NK-92 (cell line): Measurements from ENCODE around the gene ANKMY1.

Experiments used
- DNase-seq: peaks from one replicate; lab custom pipeline; 2025; ENCODE audit not compliant: unreplicated experiment; lab: John Stamatoyannopoulos, UW

The ANKMY1 gene

DNA sequence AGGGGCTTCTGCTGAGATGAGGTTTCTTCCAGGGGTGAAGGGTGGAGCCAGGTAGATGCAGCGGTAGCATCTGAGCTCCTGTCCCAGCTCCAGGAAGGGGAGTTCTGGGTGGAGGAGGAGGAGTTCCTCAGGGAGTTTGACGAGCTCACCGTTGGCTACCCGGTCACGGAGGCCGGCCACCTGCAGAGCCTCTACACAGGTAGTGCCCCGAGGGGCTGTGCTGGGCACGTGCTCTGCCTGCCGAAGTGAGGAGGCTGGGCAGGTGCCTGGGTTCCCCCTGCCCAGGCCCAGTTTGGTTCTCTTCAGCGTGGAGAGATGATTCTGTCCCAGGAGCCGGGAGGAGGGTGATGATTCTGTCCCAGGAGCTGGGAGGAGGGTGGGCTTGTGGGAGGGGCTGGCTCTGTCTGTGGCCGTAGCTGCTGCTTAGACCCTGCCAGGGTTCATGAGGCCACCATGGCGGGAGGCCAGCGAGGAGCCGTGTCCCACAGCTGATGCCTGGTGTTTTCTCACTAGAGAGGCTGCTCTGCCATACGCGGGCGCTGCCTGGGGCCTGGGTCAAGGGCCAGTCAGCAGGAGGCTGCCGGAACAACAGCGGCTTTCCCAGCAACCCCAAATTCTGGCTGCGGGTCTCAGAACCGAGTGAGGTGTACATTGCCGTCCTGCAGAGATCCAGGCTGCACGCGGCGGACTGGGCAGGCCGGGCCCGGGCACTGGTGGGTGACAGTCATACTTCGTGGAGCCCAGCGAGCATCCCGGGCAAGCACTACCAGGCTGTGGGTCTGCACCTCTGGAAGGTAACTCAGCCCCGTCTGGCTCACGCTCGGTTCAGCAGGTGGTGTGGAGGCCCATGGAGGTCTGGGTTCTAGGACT, 37.0 kb upstream of the ANKMY1 start:
- DNase-seq, result no peak

DNA sequence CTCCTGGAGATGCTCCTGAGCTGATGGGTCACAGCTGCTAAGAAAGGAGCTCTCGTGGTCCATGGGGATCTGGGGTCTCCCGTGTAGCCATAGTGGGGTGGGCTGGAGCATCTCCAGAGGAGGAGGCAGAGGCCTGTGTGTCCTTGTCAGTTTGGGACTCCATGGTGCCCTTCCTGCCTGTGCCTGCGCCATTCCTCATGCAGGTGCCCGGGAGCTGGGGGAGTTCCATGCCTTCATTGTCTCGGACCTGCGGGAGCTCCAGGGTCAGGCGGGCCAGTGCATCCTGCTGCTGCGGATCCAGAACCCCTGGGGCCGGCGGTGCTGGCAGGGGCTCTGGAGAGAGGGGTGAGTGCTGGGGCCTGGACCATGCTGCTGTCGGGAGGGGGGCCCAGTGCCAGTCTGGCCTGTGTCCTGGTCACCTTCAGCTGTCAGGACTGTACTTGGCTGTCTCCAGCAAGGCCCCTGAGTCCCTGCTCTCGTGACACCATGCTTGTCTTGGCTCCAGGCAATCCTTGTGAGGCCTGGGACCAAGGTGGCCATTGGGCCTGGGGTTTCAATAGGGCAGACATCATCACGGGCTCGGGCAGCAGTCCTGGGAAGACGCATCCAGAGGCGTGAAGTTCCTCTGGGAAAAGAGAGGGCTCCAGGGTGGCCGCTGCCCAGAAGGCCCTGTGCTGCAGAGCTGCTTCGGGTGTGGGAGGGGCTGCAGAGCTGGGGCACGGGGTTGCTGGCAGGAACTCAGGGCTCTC, 36.1 kb upstream of the ANKMY1 start:
- DNase-seq, result no peak

DNA sequence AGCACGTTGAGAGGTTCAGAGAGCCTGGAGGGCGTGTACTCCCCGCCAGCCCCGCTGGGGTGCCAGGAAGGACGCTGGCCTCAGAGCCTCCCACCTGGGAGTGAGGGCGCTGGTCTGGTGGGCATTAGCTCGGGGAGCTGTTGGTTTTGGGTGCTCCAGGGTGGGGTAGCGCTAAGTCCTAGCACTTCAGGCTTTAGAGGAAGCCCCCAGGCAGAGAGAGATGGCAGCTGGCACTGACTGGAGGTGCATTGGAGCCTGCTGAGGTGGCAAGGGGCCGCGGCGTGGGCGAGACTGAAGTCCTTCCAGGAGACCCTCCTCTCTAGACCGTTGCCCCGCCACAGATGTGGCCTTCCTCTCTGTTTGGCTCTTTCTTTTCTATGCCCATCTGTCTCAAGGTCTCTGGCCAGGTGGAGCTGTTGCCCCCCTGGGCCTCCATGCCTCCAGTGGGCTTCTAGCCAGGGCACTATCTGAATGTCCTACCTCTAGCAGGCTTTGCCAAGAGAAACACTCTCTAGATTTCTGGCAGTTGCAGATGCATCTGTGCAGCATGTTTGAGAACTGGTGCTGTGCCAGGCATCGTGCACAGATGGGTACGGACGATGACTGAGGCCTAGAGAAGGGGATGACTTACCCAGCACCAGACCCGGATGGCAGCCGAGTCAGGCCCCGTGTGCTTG, 35.4 kb upstream of the ANKMY1 start:
- no peak for DNase-seq

DNA sequence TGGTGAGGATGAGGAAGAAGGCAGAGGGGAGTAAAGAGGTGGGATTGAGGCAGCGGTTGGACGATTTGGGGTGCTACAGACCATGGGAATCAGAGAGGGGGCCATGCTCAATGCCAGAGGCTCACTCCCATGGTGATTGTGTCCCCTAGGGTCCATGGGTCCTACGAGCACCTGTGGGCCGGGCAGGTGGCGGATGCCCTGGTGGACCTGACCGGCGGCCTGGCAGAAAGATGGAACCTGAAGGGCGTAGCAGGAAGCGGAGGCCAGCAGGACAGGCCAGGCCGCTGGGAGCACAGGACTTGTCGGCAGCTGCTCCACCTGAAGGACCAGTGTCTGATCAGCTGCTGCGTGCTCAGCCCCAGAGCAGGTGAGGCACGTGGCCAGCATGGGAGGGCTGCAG, 34.0 kb upstream of the ANKMY1 start:
- no peak for DNase-seq

DNA sequence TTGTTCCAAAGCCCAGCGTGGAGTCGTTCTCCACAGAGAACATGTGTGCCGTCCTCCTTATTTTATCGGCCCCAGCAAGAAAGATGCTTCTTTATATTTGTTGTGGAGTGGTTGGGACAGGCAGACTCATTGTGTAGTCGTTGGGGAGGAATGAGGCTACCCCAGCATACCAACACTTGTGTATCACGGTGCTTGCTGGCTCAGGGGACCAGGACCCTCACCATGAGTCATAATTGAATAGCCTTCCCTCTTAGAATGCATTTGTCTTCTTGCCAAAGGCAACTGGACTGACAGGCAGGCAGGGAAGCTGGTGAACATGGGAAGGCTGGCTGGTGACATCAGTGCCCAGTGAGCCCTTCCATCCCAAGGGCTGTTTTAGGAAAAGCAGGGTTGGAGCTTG, 33.4 kb upstream of the ANKMY1 start:
- DNase-seq, result no peak

DNA sequence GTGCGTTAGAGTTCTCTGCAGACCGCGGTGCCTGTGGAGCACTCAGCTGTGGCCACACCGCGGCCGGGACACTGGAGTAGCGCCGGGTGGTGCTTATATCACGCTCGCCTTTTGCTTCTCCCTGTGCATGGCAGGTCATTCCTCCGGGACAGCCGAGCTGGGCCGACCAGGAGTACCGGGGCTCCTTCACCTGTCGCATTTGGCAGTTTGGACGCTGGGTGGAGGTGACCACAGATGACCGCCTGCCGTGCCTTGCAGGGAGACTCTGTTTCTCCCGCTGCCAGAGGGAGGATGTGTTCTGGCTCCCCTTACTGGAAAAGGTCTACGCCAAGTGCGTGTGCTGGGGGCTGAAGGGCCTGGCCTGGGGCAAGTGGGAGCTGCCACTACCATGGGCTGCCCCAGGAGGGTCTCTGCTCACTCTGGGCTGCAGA, 32.9 kb upstream of the ANKMY1 start:
- DNase-seq, result no peak

DNA sequence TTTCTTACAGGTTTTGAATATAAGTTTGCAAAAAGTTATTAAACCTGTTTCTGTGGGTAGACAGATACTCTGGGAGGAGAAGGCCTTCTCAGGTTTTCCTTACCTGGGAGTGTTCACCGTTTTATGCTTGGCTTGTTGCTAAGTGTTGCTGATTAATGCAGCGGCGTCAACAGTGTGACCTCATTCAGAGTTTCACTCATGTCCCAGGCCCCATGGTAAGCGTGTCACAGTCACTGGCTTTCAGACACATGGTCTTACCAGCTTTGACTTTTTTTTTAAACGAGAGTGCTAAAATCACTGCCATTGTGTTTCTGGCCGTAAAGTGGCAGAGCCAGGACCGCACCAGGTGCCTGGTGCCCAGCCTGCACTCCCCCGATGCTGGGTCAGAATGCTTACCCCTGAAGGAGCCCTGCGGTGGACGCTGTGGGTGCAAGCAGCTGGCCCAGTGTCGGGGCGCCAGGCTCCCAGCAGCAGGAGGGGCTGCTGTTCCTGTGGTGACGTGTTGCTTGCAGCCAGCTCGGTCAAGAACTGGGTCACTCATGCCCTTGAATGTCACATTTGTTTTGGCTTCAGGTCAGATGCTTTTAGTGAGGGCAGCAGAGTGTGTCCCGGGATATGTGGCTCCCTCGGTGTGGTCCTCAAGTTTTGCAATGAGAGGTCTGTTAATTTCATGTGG, 32.2 kb upstream of the ANKMY1 start:
- DNase-seq, result no peak

DNA sequence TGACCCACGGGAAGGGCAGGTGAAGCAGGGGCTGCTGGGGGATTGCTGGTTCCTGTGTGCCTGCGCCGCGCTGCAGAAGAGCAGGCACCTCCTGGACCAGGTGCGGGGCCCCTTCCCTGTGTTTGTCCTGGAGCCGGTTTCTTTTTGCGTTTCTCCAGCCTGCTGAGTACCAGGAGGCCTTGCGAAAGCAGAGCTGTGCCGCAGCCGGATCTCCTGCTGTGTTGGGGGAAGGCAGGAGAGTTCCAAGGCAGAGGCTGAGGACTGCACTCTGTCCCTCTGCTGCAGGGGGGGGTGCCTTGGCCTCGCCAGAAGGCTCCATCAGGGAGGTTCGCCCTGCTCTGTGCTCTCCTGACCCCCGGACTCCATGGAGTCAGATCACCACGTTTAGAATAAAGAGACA, 31.6 kb upstream of the ANKMY1 start:
- no peak for DNase-seq

DNA sequence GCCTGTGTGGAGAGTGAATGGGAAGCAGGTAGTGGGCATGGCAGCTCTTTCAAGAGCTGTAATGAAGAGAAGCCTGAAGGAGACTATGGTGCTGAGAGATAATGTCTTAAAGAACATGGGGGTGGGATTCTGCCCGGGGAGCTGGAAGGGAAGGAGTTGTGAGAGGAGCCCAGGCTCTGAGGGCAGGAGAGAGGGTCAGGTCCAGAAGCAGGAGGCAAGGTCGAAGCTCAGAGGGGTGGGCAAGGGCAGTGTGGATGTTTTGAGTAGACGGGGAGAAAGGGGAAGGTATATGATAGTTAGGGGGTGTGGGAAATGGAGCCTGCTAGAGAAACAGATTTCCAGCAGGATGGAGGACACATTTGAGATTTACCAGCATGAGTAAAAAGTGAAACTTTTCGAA, 30.9 kb upstream of the ANKMY1 start:
- no peak for DNase-seq

DNA sequence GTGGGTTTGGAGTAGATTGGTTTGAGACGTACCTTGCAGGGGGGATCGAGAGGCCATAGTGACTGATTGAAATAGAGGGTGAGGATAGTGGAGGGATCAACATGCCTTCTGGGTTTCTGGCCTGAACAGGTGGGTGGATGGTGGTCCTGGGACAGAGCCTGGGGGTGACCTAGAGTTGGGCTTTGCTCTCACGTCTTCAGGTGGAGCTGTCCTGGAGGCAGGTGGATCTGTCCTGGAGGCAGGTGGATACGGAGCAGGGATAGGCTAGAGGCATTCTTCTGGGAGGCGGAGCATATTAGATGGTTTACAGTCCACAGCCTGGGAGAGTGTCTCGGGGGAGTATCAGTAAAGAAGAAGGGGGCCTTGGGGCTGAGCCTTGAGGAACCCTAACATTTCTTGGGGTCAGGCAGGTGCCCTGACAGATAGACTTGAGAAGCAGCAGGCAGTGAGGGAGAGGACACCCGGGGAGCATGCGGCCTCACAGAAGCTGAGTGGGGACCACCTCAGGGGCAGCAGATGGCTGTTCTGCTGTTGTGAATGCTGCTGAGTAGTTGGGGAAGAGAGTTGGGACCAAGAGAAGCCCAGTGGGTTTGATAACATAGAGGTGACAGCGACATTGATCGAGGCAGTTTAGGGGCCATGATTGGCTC, 30.3 kb upstream of the ANKMY1 start:
- DNase-seq, result no peak

DNA sequence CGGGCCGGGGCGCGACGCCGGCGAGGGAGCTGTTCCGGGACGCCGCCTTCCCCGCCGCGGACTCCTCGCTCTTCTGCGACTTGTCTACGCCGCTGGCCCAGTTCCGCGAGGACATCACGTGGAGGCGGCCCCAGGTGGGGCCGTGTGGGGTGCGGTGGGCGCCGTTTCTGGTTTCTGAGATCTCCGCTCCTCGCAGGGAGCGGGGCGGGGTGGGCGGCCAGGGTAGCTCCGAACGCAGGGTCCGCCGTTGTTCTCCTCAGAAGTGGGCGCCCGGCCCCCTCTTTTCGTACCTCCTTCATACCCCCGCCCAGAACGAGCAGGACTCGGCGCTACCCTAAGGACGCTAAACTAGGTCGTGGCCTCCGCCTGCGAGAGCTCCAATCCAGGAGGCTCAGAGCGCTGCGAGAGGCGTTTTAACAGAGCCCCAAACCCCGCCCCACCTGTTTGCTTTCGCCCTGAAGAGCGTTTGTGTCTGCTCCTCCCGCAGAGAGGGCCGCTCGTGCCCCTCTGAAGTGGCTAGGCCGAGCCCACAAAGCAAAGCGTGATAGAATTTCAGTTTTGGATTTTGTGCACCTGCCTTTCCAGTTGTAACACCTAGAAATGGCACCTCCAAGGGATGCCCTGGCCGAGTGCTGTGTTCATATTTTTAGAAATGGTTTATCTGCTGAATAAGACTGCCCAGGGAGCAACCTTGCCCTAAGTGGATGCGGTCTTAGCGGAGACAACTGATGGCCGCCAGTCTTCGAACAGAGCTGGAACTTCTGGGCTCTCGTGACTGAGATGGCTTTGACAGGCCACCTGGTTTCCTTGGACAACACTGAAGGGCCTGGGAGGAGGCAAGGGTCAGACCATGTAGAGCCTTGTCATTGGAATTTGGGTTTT, 29.4 kb upstream of the ANKMY1 start:
- no peak for DNase-seq

DNA sequence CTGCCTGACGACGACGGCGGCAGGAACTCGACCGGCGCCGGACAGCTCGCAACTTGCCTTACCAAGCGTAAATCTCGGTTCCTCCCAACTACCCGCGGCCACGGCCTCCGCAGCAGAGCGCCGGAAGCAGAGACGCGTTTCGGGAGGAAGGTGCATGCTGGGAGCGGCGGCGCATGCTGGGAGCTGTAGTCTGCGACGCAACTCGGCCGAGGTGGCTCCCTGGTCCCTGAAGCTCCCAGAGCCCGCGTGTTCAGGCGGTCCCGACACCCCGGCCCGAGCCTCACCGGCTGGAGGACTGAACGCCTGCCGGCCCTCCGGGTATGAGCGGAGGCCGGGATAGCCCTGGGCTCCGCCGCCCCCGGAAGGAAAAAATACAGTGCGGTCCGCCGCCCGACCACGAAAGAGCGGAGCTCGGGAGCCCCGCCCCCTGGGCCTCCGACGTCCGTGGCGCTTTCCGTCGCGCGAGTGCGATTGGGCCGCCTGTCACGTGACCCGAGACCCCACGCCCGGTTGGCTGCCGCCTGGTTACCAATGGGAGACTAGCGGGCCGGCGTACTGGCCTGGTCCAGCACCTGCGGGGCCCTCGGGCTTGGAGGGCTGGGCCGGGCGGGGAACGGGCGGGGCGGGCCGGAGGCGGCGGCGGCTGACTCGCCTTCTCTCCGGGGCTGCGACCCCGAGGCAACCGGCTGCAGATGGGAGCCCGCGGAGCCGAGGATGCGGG, 28.6 kb upstream of the ANKMY1 start, which contains the start of gene CAPN10:
Gene CAPN10, plus strand, starts transcription at position 537 of the 721 bp plus-strand sequence. Its CDS starts 178 bp downstream, at position 715.
- DNase-seq, result peak; percentile 50

DNA sequence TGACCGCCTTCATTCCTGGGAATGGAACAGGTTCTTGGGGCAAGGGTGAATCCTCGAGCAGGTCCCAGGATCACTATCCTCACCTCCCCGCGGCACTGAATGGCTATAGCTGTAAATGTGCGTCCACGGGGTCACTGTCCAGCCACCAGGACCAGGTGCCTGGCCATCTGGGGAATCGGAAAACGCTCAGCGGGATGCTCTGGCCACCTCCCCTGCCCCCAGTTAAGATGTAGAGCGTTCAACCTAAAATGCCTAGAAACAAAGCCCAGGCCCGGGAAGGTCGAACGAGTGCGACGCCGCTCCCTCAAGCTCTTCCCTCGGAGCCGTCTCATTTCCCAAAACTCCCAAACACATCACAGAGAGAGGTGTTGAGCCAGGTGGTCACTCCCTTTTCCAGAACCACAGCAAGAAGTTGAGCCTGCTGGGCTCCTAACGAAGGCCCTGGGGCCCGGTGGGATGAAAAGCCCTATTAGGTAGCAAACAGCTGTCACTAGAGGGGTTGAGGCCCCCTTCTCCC, 28.0 kb upstream of the ANKMY1 start:
- DNase-seq, result no peak

DNA sequence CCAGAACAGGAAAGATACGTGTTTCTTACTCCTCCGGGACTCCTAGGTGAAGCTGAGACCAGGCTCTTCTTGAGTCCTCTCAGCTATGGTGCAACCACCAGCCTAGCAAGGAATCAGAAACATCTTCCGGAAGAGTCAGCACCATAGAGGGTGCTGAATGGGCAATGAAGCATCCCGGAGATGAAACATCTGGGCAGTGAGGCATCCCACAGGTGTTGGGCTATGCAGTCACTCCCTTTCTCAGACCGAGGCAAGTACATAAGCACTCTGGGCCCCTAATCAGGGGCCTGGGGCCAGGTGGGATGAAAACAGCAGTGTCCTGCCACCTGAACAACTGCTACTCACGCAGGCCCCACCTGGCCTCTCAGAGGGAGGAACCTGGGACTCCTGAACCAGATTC, 27.3 kb upstream of the ANKMY1 start:
- DNase-seq, result no peak

DNA sequence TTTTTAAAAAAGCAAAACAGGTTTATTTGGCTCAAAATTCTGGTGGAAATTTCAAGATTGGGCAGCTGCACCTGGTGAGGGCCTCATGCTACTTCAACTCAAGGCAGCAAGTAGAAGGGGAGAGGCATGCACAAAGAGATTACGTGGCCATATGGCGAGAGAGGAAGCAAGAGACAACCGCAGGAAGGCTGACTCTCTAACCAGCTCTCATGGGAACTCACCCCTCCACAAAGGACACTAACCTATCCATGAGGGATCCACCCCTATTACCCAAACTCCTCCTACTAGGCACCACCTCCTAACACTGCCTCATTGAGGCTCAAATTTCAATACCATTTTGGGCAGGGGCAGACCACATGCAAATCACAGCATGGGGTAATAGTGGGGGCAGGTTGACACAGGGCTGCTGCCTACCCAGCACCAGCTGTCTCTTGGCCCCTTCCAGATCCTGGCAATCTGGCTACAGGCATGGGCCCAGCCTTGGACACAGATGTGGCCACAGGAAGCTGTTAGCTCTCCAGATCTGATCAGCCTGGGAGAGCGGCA, 26.8 kb upstream of the ANKMY1 start:
- DNase-seq, result no peak

DNA sequence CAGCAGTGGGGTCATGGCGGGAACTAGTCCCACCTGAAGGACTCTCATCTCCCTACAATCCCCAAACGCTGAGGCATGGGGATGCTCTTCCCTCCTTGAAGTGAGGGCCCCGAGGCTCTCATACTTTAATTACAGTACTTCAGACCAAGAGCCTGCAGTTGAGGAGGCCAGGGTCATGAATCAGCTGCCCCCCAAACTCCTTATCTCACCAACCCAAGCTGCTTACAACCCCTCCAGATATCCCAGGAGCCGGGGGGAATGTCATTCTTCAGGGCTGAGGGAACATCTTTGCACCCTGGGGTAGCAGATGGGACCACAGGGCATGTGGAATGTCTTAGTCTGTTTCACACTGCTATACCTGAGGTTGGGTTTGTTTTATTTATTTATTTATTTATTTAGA, 26.0 kb upstream of the ANKMY1 start:
- no peak for DNase-seq

DNA sequence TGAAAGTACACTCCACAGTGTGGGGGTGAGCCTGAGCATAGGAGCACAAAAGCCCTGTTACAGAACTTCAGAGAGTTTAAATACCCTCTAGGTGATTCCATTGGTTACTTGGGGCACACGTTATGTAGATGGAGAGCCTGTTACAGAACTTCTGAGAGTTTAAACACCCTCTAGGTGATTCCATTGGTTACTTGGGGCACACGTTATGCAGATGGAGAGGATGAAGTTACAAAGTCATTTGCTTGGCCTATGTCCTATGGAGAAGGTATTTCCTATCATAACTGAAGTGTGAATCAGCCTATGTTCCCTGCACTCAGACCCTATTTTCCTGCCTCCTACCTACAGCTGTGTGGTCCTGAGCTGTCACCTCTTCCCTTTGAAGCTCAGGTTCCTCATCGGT, 25.0 kb upstream of the ANKMY1 start:
- DNase-seq, result no peak

DNA sequence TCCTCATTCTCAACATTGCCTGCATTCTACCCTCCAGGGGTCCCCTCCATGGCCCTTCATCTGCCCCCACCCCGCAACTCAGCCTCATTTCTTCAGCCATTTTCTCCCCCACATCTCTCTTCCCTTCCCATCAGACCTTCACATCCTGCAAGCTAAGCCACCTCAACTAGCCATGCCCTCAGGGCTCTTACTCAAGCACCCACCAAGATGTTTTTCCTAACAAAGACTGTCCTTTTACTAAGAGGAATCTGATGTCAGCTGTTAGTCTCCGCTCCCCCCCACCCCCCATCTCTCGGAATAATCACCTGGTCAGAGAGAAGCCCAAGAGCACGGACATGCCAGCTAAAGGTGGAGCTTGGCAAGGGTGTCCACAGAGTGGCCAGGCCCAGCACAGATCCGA, 24.0 kb upstream of the ANKMY1 start:
- no peak for DNase-seq
